Prostate gland (tissue), 2 donors: ENCODE measurements around the gene DEF6. TPM values are rescaled to one million over a fixed set of nuclear protein-coding genes. Genes with fewer than 3 reads are reported as not detected.
"Not testable (repeated sequence)": the region's sequence is repeated elsewhere in the genome, so short reads cannot be mapped to it uniquely, and the experiment has no call there.

Source experiments
- DNase-seq: peaks from one replicate; pipeline ENCODE4 v3.0.0-alpha.2; 2019; ENCODE audit warnings: low spot score
- H3K27ac ChIP-seq, 2 donors: fragments of 200-600 bp; sonication (generic); 2 replicates each; pipeline ENCODE4 v1.5.1; 2017 to 2019
- H3K27me3 ChIP-seq: fragments of 200-600 bp; sonication (generic); replicated peaks from 2 replicates; pipeline ENCODE4 v1.5.1; 2019; ENCODE audit not compliant: insufficient read depth
- H3K36me3 ChIP-seq, 2 donors: fragments of 200-600 bp; sonication (generic); 1 replicate in 1 of 2; 2 replicates in 1 of 2; pipeline versions ENCODE4 v1.5.1 to v1.8.1; 2017 to 2019
- H3K4me1 ChIP-seq: fragments of 200-600 bp; sonication (generic); replicated peaks from 2 replicates; pipeline ENCODE4 v1.5.1; 2019
- H3K4me3 ChIP-seq, 2 donors: fragments of 200-600 bp; sonication (generic); 2 replicates each; pipeline ENCODE4 v1.5.1; 2017 to 2019
- H3K9me3 ChIP-seq: fragments of 200-600 bp; sonication (generic); 2 replicates; pipeline ENCODE4 v1.5.1; 2017
- POLR2A ChIP-seq: fragments of 450-650 bp; IDR thresholded peaks from one replicate; pipeline ENCODE4 v1.6.1; 2016; ENCODE audit warnings: antibody characterized with exemption, mild to moderate bottlenecking
- POLR2AphosphoS5 ChIP-seq: sonication (generic); formaldehyde crosslinking; IDR thresholded peaks from one replicate; pipeline ENCODE4 v1.6.1; 2017; ENCODE audit warnings: antibody characterized with exemption
- WGBS: methylation state at CpG from one replicate; pipeline ENCODE4 v1.1.5; 2018; 5-methylcytosine and 5-hydroxymethylcytosine counted together
- intact Hi-C: fragments of 100-400 bp; cut with DNase I; formaldehyde crosslinking; loops from one replicate; pipeline ENCODE4 v1.14.2; 2022
- total RNA-seq, 2 donors: library from RNA; depleted of rRNA; stranded (reverse); fragments of >200 nt; gene quantifications; one replicate each; pipeline ENCODE4 v1.1.0, GENCODE V29; 2016
- TF ChIP-seq, protein P1 (sequence below), 4 experiments: fragments of 200-600 bp in 2 of 4; fragments of 450-650 bp in 2 of 4; sonication (generic) in 2 of 4; IDR thresholded peaks; 1 replicate in 3 of 4; 2 replicates in 1 of 4; pipeline ENCODE4 v1.5.1; 2016 to 2019; ENCODE audit warnings: antibody characterized with exemption in 4 of 4, mild to moderate bottlenecking in 2 of 4, moderate library complexity in 2 of 4

The DEF6 gene
- total RNA-seq, 2 donors from 2014 or later: 20.2 to 33.4 TPM

DNA sequence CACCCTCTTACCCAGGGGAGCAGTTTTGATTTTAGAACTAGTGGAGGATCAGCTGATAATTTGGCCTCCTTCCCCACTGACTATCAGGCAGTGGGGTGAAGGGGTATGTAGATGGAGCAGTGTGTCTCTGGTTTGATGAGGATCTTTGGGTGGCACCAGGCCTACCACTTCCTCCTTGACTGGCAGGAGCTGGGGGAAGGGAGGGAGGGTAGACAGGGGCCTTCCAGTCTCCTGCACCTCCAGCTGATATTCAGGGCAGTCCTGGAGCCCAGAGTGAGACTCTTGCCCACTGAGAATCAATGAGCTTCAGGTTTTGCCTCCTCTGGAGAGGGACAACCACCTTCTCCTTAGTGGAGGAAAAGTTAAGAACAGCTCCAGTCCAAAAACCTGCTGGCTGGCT lies 3.2 kb downstream of the DEF6 start:
- H3K36me3 ChIP-seq: no peaks in the 10 kb centered on the region

DNA sequence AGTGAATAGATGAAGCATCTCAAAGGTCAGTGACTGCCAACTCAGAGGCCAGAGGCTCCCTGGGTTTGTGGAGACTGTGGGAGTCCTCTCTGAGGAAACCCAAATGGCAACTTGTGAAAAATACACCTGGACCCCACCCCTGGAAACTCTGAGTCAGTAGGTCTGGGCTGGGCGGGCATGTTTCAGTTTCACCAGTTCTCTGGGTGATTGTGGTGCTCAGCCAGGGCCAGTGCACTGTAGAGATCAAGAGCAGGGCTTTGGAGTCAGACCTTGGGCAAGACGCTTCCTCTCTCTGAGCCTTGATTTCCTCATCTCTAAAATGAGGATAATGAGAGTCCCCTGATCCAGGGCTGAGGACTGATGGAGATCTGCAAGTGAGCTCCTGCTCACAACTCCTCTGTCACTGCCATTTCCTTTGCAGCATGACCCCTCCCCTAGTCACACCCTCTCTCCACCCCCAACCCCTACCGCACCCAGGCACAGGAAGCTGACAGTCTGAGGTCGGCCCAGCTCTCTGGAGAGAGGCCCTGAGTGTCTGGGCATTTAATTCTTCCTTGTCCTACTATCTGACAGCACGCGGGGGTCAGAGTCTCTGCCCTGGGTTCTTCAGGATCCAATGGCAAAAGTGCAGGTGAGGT lies 5.1 kb downstream of the DEF6 start:
- Histone ChIP-seq H3K36me3 (no peaks in the 10 kb centered on the region), H3K4me3 (no peak overlapping the region), H3K4me1 (no peaks in the 10 kb centered on the region), H3K9me3 (no peaks in the 10 kb centered on the region), H3K27ac (no peak overlapping the region), H3K27me3 (no peaks in the 10 kb centered on the region)
- no peak for DNase-seq
- intact Hi-C loops: no loop called here
- TF ChIP-seq, protein P1, sequence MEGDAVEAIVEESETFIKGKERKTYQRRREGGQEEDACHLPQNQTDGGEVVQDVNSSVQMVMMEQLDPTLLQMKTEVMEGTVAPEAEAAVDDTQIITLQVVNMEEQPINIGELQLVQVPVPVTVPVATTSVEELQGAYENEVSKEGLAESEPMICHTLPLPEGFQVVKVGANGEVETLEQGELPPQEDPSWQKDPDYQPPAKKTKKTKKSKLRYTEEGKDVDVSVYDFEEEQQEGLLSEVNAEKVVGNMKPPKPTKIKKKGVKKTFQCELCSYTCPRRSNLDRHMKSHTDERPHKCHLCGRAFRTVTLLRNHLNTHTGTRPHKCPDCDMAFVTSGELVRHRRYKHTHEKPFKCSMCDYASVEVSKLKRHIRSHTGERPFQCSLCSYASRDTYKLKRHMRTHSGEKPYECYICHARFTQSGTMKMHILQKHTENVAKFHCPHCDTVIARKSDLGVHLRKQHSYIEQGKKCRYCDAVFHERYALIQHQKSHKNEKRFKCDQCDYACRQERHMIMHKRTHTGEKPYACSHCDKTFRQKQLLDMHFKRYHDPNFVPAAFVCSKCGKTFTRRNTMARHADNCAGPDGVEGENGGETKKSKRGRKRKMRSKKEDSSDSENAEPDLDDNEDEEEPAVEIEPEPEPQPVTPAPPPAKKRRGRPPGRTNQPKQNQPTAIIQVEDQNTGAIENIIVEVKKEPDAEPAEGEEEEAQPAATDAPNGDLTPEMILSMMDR (IDR thresholded peaks at IDR 0.05): no peak
- TF ChIP-seq POLR2A (peak; percentile 28), POLR2AphosphoS5 (no peak)
- WGBS: 54% methylated on average over 6 of the region's 6 CpGs

More for the DNA sequence above, 3.2 kb downstream of the DEF6 start:
- no peak for DNase-seq
- Histone ChIP-seq H3K27me3 (no peaks in the 10 kb centered on the region), H3K9me3 (no peaks in the 10 kb centered on the region), H3K4me3 (no peak overlapping the region), H3K27ac (no peak overlapping the region), H3K4me1 (no peaks in the 10 kb centered on the region)
- intact Hi-C loops: no loop called here
- TF ChIP-seq, protein P1 (IDR thresholded peaks at IDR 0.05): no peak
- no peak for TF ChIP-seq POLR2A
- no peak for TF ChIP-seq POLR2AphosphoS5

- no peaks in the 10 kb centered on the region for H3K4me1 ChIP-seq
- no peaks in the 10 kb centered on the region for H3K36me3 ChIP-seq
- H3K27ac ChIP-seq: no peak overlapping the region
- no peak overlapping the region for H3K4me3 ChIP-seq
- intact Hi-C loops: no loop called here
- H3K9me3 ChIP-seq: no peaks in the 10 kb centered on the region
- no peak for DNase-seq
- H3K27me3 ChIP-seq: no peaks in the 10 kb centered on the region
- TF ChIP-seq POLR2A (no peak), POLR2AphosphoS5 (no peak)
- TF ChIP-seq, protein P1 (IDR thresholded peaks at IDR 0.05): no peak
- 82% methylated on average over 1 of the region's 1 CpG for WGBS
Measured at GRCh38 chr6:35304299-35304698, 6.7 kb downstream of the DEF6 start.

DNA sequence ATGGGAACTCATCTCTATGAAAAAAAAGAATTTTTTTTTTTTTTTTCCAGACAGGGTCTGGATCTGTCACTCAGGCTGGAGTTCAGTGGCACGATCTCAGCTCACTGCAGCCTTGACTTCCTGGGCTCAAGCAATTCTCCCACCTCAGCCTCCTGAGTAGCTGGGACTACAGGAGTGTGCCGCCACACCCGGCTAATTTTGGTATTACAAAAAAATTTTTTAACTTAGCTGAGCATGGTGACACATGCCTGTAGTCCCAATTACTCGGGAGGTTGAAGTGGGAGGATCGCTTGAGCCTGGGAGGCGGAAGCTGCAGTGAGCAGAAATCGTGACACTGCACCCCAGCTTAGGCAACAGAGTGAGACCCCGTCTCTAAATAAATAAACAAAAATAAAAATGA lies 7.5 kb downstream of the DEF6 start:
- intact Hi-C loops: no loop called here
- Histone ChIP-seq H3K4me1 (no peaks in the 10 kb centered on the region), H3K27ac (no peak overlapping the region), H3K9me3 (no peaks in the 10 kb centered on the region), H3K36me3 (no peaks in the 10 kb centered on the region), H3K27me3 (no peaks in the 10 kb centered on the region), H3K4me3 (no peak overlapping the region)
- WGBS: 89% methylated on average over 8 of the region's 8 CpGs
- no peak for DNase-seq
- TF ChIP-seq, protein P1 (IDR thresholded peaks at IDR 0.05): no peak

GRCh38 chr6:35307138-35307537 lies 9.5 kb downstream of the DEF6 start:
- H3K4me1 ChIP-seq, H3K9me3 ChIP-seq, H3K27ac ChIP-seq, intact Hi-C loops, H3K36me3 ChIP-seq, H3K27me3 ChIP-seq, H3K4me3 ChIP-seq, DNase-seq: not testable (repeated sequence)
- WGBS: 92% methylated on average over 15 of the region's 15 CpGs

DNA sequence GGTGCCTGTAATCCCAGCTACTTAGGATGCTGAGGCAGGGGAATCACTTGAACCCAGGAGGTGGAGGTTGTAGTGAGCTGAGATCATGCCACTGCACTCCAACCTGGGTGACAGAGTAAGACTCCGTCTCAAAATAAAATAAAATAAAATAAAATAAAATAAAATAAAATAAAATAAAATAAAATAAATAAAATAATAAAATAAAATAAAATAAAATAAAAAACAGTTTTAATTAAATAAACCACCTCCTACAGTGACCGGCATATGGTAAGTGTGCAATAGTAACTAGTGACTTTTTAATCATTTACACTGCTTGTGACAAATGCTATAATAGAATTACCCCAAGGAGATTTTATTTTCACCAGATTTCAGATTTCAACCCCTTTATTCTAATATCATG lies 10.9 kb downstream of the DEF6 start:
- H3K27me3 ChIP-seq, intact Hi-C loops, H3K4me3 ChIP-seq, H3K9me3 ChIP-seq, H3K4me1 ChIP-seq, DNase-seq, H3K27ac ChIP-seq, H3K36me3 ChIP-seq: not testable (repeated sequence)
- WGBS: 98% methylated on average over 2 of the region's 2 CpGs
